Measurements from ENCODE around the gene TEAD1. TPM values are rescaled to one million over a fixed set of nuclear protein-coding genes. Genes with fewer than 3 reads are reported as not detected.

Gene TEAD1
- total RNA-seq, 2 experiments from 2014 or later = 0.25 to 0.83 TPM

DNA sequence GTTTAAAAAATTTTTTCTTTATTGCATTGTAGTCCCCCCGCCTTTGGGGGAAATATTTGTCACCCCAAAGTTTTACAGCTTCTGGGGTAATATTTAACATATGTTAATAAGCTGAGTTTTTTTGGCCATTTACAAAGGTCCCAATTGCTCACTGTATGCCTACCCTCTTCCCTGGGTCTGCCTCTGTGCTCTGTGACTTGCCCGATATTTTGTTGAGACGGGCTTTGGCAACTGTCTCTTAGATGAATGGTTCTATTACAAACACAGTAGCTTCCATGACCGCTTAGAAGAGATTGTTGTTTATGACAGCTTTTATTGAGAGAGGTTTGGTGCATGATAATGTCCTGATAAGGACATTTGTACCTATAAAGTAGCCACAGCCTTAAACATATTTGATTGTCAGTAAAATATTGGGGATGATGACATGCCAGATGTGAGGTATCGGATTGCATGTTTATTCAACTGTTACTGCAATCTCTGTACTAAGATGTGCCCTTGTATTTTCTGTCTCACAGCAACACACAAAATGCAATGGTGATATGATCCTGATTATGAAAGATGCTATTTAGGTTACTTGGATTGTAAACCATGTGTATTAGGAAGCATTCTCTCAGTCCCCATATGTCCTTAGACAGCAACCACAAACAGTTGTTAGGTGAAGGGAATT, 103.1 kb downstream of the TEAD1 start:
- CTCF ChIA-PET = interaction anchor here (1.2 kb wide), 1 partner anchor 324 kb away, joined by 3 read pairs; no protein-coding TSS in a partner anchor
- Mint-ChIP-seq H3K27me3 (peaks cover 23% of the 10 kb centered on the region), H3K36me3 (ENCODE audit: low read depth) (no peaks in the 10 kb centered on the region), H3K9me3 (no peaks in the 10 kb centered on the region), H3K27ac (no peak overlapping the region), H3K4me3 (no peak overlapping the region), H3K4me1 (ENCODE audit: low read depth) (no peaks in the 10 kb centered on the region)
- no peak for ATAC-seq
- POLR2A ChIA-PET = no interaction called here
- TF ChIP-seq, protein P1, sequence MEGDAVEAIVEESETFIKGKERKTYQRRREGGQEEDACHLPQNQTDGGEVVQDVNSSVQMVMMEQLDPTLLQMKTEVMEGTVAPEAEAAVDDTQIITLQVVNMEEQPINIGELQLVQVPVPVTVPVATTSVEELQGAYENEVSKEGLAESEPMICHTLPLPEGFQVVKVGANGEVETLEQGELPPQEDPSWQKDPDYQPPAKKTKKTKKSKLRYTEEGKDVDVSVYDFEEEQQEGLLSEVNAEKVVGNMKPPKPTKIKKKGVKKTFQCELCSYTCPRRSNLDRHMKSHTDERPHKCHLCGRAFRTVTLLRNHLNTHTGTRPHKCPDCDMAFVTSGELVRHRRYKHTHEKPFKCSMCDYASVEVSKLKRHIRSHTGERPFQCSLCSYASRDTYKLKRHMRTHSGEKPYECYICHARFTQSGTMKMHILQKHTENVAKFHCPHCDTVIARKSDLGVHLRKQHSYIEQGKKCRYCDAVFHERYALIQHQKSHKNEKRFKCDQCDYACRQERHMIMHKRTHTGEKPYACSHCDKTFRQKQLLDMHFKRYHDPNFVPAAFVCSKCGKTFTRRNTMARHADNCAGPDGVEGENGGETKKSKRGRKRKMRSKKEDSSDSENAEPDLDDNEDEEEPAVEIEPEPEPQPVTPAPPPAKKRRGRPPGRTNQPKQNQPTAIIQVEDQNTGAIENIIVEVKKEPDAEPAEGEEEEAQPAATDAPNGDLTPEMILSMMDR (IDR thresholded peaks at IDR 0.05) = no peak
- DNase-seq = no peak
- intact Hi-C loops (cut with micrococcal nuclease) = no loop called here

DNA sequence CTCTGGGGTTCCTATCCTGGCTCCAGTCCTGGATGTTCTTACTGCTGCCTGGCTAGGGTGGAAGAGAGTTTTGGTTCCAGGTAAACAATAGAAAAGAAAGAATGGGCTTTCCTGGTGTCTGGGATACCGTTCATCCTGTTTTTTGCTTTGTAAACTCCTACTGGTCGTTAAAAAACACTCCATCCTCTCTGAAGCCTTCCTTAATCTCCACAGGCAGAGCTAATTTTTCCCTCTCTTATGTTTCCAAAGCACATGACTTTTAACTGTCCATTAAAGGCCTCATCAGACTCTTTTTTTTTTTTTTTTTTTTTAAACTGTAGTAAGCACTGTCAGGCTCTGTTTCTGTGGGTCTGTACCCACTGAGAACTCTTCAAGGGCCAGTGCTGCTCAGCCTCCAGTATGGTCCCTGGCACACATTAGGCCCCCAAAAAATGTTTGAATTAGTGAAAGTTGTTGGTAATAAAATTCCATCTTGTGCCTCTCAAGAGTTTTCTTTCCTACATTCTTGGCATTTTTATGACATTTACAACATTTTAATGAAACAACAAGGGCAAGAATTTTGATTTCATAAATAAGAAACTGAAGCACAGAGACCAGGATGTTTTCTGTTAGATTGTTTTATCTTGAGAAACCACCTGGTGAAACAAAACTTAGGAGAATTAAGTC, 104.2 kb downstream of the TEAD1 start:
- H3K36me3 Mint-ChIP-seq (ENCODE audit: low read depth) = no peaks in the 10 kb centered on the region
- no peak overlapping the region for H3K27ac Mint-ChIP-seq
- ATAC-seq (no peak), DNase-seq (no peak)
- intact Hi-C loops (cut with micrococcal nuclease) = no loop called here
- TF ChIP-seq, protein P1 (IDR thresholded peaks at IDR 0.05) = no peak
- H3K27me3 Mint-ChIP-seq = peaks cover 23% of the 10 kb centered on the region
- POLR2A ChIA-PET = no interaction called here
- CTCF ChIA-PET = no interaction called here
- H3K4me3 Mint-ChIP-seq = no peak overlapping the region
- H3K4me1 Mint-ChIP-seq (ENCODE audit: low read depth) = no peaks in the 10 kb centered on the region
- no peaks in the 10 kb centered on the region for H3K9me3 Mint-ChIP-seq

DNA sequence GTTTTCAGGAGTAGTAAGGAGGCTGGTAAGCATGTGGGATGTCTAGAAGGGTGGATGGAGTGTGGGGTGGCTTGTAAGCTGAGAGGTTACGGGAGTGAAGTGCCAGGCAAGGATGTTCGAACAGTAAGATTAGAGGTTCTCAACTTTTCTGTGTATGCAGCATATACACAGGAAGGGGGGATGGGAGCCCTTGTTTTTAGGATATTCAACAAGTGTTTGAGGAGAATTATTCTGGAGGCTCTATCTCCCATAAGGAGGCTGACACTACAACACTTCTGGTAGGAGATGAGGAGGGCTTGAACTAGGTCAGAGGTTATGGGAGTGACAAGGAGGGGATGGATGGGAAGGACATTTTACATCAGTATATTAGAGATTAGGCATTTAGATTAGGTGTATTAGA, 109.5 kb downstream of the TEAD1 start:
- TF ChIP-seq, protein P1 (IDR thresholded peaks at IDR 0.05) = no peak
- POLR2A ChIA-PET = no interaction called here
- Mint-ChIP-seq H3K9me3 (no peaks in the 10 kb centered on the region), H3K27me3 (peaks cover 8% of the 10 kb centered on the region), H3K36me3 (ENCODE audit: low read depth) (no peaks in the 10 kb centered on the region), H3K4me1 (ENCODE audit: low read depth) (no peaks in the 10 kb centered on the region), H3K4me3 (no peak overlapping the region), H3K27ac (no peak overlapping the region)
- DNase-seq (no peak), ATAC-seq (no peak)
- CTCF ChIA-PET = no interaction called here
- intact Hi-C loops (cut with micrococcal nuclease) = no loop called here

DNA sequence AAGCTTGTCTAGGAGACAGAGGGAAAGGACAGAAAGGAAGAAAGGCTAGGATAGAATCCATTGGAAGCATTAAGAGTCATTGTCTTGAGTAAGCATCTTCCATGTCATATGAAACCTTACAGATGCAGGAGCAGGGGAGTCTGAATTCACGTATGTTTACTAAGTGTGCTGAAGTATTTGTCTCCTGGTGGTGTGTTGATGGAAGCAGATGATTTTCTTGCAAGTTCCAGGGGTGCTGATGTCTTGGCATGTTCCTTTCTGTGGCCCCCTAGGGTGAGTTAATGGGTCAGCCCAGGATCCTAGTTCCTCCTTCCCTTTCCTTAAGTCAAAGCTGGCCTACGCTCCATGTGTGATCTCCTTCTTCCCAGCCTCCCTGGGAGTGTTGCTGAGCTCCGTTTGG, 110.2 kb downstream of the TEAD1 start:
- intact Hi-C loops (cut with micrococcal nuclease) = no loop called here
- Mint-ChIP-seq H3K36me3 (ENCODE audit: low read depth) (no peaks in the 10 kb centered on the region), H3K4me1 (ENCODE audit: low read depth) (no peaks in the 10 kb centered on the region), H3K27ac (no peak overlapping the region), H3K4me3 (no peak overlapping the region), H3K9me3 (no peaks in the 10 kb centered on the region), H3K27me3 (peaks cover 5% of the 10 kb centered on the region)
- ATAC-seq (no peak), DNase-seq (no peak)
- ChIA-PET POLR2A (no interaction called here), CTCF (no interaction called here)
- TF ChIP-seq, protein P1 (IDR thresholded peaks at IDR 0.05) = no peak

DNA sequence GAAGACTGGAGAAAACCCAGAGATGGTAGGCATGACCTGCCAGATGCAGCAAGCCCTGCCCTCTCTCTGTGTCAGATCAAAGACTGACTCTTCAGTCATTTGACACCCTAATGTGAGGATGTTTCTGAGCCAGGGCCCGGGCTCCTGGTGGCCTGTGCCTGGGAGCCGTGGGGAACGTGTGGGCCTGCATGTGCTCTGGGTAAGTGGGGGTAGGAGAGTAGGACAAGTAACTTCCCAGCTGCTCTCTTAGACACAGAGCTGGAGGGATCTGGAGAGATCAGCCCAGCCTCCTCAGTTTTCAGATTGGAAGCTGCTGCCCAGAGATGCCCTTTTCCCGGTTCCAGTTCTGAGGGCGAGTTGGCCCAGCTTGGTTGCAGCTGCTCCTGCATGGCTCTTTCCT, 110.8 kb downstream of the TEAD1 start:
- no peak for ATAC-seq
- H3K4me3 Mint-ChIP-seq = no peak overlapping the region
- no peak for DNase-seq
- TF ChIP-seq, protein P1 (IDR thresholded peaks at IDR 0.05) = no peak
- H3K9me3 Mint-ChIP-seq = no peaks in the 10 kb centered on the region
- intact Hi-C loops (cut with micrococcal nuclease) = no loop called here
- CTCF ChIA-PET = no interaction called here
- H3K27ac Mint-ChIP-seq = no peak overlapping the region
- peaks cover 5% of the 10 kb centered on the region for H3K27me3 Mint-ChIP-seq
- H3K36me3 Mint-ChIP-seq (ENCODE audit: low read depth) = no peaks in the 10 kb centered on the region
- H3K4me1 Mint-ChIP-seq (ENCODE audit: low read depth) = no peaks in the 10 kb centered on the region
- POLR2A ChIA-PET = no interaction called here
